NOMO-1 treated with DMSO at 0.1 percent for 48 hours (cell line): ENCODE results near the gene RALGDS.
"Not testable (repeated sequence)": the region's sequence is repeated elsewhere in the genome, so short reads cannot be mapped to it uniquely, and the experiment has no call there.

ENCODE experiments used
- DNase-seq: peaks from one replicate; lab custom pipeline; 2025; ENCODE audit not compliant: unreplicated experiment; lab: John Stamatoyannopoulos, UW

The RALGDS gene

GRCh38 chr9:133070985-133071384 is 50.1 kb downstream of the RALGDS start:
- not testable (repeated sequence) for DNase-seq

DNA sequence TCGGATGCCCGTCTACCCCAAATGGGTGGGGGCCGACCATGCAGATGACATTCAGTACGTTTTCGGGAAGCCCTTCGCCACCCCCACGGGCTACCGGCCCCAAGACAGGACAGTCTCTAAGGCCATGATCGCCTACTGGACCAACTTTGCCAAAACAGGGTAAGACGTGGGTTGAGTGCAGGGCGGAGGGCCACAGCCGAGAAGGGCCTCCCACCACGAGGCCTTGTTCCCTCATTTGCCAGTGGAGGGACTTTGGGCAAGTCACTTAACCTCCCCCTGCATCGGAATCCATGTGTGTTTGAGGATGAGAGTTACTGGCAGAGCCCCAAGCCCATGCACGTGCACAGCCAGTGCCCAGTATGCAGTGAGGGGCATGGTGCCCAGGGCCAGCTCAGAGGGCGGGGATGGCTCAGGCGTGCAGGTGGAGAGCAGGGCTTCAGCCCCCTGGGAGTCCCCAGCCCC is 50.5 kb downstream of the RALGDS start:
- not testable (repeated sequence) for DNase-seq

DNA sequence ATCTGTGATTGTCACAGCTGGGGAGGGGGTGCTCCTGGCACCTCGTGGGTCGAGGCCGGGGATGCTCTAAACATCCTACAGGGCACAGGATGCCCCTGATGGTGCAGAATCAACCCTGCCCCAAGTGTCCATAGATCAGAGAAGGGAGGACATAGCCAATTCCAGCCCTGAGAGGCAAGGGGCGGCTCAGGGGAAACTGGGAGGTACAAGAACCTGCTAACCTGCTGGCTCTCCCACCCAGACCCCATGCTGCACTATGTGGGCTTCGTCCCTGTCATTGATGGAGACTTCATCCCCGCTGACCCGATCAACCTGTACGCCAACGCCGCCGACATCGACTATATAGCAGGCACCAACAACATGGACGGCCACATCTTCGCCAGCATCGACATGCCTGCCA is 52.6 kb downstream of the RALGDS start:
- not testable (repeated sequence) for DNase-seq

GRCh38 chr9:133067813-133068212 is 53.2 kb downstream of the RALGDS start:
- DNase-seq: no peak

- DNase-seq: no peak
Observed at GRCh38 chr9:133067006-133067405, 54.0 kb downstream of the RALGDS start.

DNA sequence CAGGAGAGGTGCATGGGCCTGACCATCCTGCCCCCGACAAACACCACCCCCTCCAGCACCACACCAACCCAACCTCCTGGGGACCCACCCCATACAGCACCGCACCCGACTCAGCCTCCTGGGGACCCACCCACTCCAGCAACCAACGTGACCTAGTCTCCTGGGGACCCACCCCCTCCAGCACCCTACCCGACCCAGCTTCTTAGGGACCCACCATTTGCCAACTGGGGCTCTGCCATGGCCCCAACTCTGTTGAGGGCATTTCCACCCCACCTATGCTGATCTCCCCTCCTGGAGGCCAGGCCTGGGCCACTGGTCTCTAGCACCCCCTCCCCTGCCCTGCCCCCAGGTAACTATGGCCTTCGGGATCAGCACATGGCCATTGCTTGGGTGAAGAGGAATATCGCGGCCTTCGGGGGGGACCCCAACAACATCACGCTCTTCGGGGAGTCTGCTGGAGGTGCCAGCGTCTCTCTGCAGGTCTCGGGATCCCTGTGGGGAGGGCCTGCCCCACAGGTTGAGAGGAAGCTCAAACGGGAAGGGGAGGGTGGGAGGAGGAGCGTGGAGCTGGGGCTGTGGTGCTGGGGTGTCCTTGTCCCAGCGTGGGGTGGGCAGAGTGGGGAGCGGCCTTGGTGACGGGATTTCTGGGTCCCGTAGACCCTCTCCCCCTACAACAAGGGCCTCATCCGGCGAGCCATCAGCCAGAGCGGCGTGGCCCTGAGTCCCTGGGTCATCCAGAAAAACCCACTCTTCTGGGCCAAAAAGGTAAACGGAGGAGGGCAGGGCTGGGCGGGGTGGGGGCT is 54.7 kb downstream of the RALGDS start:
- DNase-seq: no peak

GRCh38 chr9:133065070-133065388 is 56.0 kb downstream of the RALGDS start:
- no peak for DNase-seq

- no peak for DNase-seq
Observed at GRCh38 chr9:133064241-133065069, 56.6 kb downstream of the RALGDS start.

DNA sequence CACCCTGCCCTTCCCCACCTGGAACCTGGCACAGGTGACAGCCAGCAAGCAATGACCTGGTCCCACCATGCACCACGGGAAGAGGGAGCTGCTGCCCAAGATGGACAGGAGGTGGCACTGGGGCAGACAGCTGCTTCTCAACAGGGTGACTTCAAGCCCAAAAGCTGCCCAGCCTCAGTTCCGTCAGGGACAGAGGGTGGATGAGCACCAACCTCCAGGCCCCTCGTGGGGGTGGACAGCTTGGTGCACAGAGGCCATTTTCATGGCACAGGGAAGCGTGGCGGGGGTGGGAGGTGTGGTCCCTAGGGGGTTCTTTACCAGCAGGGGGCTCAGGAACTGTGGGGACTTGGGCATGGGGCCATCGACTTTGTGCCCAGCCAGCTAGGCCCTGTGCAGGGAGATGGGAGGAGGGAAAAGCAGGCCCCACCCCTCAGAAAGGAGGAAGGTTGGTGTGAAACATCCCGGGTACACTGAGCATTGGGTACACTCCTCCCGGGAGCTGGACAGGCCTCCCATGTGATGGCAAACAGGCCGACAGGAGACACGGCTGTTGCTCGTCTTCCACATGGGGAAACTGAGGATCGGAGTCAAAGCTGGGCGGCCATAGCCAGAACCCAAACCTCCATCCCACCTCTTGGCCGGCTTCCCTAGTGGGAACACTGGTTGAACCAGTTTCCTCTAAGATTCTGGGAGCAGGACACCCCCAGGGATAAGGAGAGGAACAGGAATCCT is 57.4 kb downstream of the RALGDS start:
- no peak for DNase-seq

DNA sequence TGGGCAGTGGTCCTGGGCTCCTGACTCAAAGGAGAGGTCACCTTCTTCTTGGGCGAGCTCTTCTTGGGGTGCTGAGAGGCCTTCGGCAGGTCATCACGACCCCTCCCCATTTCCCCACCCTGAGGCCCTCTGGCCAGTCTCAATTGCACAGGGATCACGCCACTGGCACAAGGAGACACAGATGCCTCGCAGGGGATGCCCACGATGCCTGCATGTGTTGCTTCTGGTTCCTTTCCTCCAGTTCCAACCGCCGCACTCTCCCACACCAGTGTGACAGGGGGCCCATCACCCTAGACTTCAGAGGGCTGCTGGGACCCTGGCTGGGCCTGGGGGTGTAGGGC is 57.9 kb downstream of the RALGDS start:
- DNase-seq: no peak

DNA sequence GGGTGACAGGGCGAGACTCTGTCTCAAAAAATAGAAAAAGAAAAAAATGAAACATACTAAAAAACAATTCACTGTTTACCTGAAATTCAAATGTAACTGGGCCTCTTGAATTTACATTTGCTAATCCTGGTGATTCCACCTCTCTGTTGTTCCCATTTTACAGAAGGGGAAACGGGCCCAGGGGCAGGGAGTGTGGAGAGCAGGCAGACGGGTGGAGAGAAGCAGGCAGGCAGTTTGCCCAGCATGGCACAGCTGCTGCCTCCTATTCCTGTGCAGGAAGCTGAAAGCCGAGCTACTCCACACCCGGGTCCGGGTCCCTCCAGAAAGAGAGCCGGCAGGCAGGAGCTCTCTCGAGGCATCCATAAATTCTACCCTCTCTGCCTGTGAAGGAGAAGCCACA is 58.5 kb downstream of the RALGDS start:
- not testable (repeated sequence) for DNase-seq

DNA sequence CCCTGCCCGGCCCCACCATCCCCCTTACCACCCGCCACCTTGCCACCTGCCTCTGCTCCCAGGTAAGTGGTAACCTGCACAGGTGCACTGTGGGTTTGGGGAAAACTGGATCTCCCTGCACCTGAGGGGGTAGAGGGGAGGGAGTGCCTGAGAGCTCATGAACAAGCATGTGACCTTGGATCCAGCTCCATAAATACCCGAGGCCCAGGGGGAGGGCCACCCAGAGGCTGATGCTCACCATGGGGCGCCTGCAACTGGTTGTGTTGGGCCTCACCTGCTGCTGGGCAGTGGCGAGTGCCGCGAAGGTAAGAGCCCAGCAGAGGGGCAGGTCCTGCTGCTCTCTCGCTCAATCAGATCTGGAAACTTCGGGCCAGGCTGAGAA is 59.3 kb downstream of the RALGDS start, which contains the start of gene CEL:
TSS of gene CEL (plus strand) at position 218 of the 382 bp plus-strand sequence. CDS start at position 240, 22 bp downstream.
- not testable (repeated sequence) for DNase-seq

DNA sequence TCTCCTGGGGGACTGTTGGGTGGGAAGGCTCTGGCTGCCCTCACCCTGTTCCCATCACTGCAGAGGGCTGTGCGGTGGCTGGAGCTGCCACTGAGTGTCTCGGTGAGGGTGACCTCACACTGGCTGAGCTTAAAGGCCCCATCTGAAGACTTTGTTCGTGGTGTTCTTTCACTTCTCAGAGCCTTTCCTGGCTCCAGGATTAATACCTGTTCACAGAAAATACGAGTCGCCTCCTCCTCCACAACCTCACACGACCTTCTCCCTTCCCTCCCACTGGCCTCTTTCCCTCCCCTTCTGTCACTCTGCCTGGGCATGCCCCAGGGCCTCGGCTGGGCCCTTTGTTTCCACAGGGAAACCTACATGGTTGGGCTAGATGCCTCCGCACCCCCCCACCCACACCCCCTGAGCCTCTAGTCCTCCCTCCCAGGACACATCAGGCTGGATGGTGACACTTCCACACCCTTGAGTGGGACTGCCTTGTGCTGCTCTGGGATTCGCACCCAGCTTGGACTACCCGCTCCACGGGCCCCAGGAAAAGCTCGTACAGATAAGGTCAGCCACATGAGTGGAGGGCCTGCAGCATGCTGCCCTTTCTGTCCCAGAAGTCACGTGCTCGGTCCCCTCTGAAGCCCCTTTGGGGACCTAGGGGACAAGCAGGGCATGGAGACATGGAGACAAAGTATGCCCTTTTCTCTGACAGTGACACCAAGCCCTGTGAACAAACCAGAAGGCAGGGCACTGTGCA is 59.8 kb downstream of the RALGDS start:
- not testable (repeated sequence) for DNase-seq

DNA sequence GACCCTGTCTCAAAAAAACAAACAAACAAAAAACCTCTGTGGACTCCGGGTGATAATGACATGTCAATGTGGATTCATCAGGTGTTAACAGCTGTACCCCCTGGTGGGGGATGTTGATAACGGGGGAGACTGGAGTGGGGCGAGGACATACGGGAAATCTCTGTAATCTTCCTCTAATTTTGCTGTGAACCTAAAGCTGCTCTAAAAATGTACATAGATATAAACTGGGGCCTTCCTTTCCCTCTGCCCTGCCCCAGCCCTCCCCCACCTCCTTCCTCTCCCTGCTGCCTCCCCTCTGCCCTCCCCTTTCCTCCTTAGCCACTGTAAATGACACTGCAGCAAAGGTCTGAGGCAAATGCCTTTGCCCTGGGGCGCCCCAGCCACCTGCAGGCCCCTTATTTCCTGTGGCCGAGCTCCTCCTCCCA is 60.6 kb downstream of the RALGDS start:
- DNase-seq: peak; percentile 49

GRCh38 chr9:133059623-133060022 is 61.4 kb downstream of the RALGDS start:
- DNase-seq: no peak

DNA sequence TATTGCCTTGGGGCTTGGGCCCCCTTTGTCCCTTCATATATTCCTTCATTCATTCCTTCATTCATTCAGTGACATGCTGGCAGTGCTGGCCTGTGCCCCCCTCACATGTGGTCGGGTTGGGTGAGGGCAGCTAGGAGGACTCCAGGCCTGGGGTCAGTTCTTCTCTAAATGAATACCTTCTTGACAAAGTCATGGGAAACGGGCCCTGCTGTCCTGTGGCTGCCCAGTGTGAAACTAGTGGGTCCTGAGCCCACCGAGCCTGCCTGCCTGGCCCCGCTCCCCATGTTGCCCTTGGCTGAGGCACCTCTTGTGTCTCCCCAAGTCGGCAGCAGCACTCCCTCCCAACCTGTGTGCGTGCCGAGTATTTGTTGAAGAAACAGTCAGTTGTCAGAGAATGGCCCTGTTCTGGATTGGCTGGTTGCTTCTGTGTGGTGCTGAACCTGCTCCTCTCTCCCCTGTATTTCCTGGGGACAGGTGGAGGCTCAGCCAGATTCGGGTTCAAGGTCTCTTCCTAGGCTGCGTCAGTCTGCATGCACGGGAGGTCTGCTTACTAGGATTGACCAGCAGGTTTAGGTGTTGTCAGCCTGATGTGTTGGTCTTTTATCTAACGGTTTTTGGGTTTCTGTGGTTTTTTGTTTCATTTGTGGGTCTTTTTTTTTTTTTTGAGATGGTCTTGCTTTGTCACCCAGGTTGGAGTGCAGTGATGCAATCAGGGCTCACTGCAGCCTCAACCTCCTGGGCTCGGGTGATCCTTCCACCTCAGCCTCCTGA is 62.3 kb downstream of the RALGDS start:
- DNase-seq: no peak

- no peak for DNase-seq
Observed at GRCh38 chr9:133058071-133058470, 63.0 kb downstream of the RALGDS start.

DNA sequence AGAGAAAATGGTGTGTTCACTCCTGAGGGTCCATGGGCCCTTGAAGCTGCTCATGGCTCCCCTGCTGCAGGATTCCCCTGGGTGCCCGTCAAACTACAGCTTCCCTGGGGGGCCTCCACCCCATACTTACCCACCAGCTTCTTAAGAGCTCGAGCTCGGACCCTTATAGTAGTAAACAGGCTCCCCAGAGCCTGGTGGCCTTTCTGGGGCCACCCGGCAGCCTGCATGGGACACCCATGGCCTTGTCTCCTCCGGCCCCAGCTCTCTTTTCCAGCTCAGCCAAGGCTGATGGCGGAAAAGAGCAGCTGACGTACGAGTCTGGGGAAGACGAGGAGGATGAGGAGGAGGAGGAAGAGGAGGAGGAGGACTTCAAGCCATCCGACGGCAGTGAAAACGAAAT is 63.5 kb downstream of the RALGDS start:
- no peak for DNase-seq

DNA sequence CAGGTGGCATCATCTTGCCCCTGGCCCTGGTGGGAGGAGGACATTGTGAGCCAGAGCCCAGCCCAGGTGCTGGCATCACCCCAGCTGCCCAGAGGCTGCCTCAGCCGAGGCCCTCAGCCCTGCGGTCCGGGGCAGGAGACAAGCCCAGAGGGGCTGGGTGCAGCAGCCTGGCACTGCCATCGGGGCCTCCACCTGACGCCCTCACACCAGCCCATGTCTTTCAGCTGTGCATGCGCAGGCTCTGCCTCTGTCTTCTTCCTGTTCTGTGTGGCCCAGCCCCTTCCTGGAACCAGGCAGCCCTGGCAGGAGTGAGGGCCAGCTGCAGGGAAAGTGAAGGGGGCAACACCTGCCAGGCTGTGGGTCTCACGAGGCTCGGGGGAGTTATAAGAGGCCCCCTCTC is 64.0 kb downstream of the RALGDS start:
- no peak for DNase-seq

DNA sequence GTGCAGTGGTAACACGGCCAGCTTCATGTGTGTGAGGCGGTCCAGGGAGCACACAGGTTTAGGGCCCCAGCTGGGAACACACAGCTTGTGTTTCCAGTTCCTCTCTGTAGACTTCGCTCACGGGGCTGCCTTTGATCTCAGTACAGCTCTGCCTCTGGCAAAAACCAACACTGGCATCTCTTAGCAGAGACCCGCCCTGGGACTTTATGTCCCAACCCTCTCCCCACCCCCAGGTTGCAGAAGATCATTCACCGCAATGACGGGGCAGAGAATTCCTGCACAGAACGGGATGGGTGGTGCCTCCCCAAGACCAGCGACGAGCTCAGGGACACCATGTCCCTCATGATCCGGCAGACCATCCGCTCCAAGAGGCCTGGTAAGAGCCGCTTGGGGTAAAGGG is 64.5 kb downstream of the RALGDS start:
- no peak for DNase-seq
